Ectodermal cell (in vitro differentiated cells): ENCODE measurements around the gene MED9.

Experiments
- H3K27ac ChIP-seq: 2 replicates; pipeline ENCODE4 v1.7.0; 2013; ENCODE audit warnings: mild to moderate bottlenecking, low read depth, low read length; ENCODE audit not compliant: insufficient read depth, poor library complexity, severe bottlenecking
- H3K27me3 ChIP-seq: 2 replicates; pipeline ENCODE4 v1.7.0; 2013; ENCODE audit warnings: mild to moderate bottlenecking, low read length; ENCODE audit not compliant: insufficient read depth, control insufficient read depth, poor library complexity, severe bottlenecking
- H3K36me3 ChIP-seq: one replicate; pipeline ENCODE4 v1.7.0; 2013; ENCODE audit warnings: low read length; ENCODE audit not compliant: control insufficient read depth, insufficient read depth
- H3K4me1 ChIP-seq: one replicate; pipeline ENCODE4 v1.7.0; 2013; ENCODE audit warnings: low read length; ENCODE audit not compliant: control insufficient read depth, insufficient read depth
- H3K4me3 ChIP-seq: 2 replicates; pipeline ENCODE4 v1.7.0; 2013; ENCODE audit warnings: low read depth, low read length, control low read depth; ENCODE audit not compliant: insufficient read depth
- H3K9me3 ChIP-seq: 2 replicates; pipeline ENCODE4 v1.7.0; 2013; ENCODE audit warnings: mild to moderate bottlenecking, low read length, moderate library complexity; ENCODE audit not compliant: control insufficient read depth
- WGBS, 2 experiments: methylation state at CpG; one replicate each; pipeline ENCODE4 v1.1.7; 2013; ENCODE audit warnings: missing lambda C conversion rate in 2 of 2; 5-methylcytosine and 5-hydroxymethylcytosine counted together

Gene MED9

GRCh38 chr17:17509601-17510425 lies 33.0 kb downstream of the MED9 start:
- Histone ChIP-seq H3K4me3 (no peak overlapping the region), H3K4me1 (peaks cover 13% of the 10 kb centered on the region), H3K27me3 (no peaks in the 10 kb centered on the region), H3K9me3 (no peaks in the 10 kb centered on the region), H3K27ac (no peak overlapping the region), H3K36me3 (no peaks in the 10 kb centered on the region)
- WGBS, 2 experiments, result 93 to 94% methylated on average over 21 of the region's 21 CpGs

GRCh38 chr17:17510456-17511292 lies 33.9 kb downstream of the MED9 start:
- Histone ChIP-seq H3K4me1 (peaks cover 22% of the 10 kb centered on the region), H3K4me3 (no peak overlapping the region), H3K9me3 (no peaks in the 10 kb centered on the region), H3K27ac (no peak overlapping the region), H3K27me3 (no peaks in the 10 kb centered on the region), H3K36me3 (no peaks in the 10 kb centered on the region)
- 90 to 94% methylated on average over 20 of the region's 20 CpGs for WGBS, 2 experiments

GRCh38 chr17:17511293-17511741 lies 34.5 kb downstream of the MED9 start:
- H3K27ac ChIP-seq, result no peak overlapping the region
- H3K27me3 ChIP-seq, result no peaks in the 10 kb centered on the region
- H3K36me3 ChIP-seq, result no peaks in the 10 kb centered on the region
- WGBS, 2 experiments, result 91 to 95% methylated on average over 12 of the region's 12 CpGs
- no peaks in the 10 kb centered on the region for H3K9me3 ChIP-seq
- H3K4me3 ChIP-seq, result no peak overlapping the region
- peaks cover 21% of the 10 kb centered on the region for H3K4me1 ChIP-seq

GRCh38 chr17:17511881-17512858 lies 35.4 kb downstream of the MED9 start:
- WGBS, 2 experiments, result 92 to 93% methylated on average over 29 of the region's 29 CpGs
- peaks cover 15% of the 10 kb centered on the region for H3K4me1 ChIP-seq
- no peak overlapping the region for H3K27ac ChIP-seq
- H3K4me3 ChIP-seq, result no peak overlapping the region
- H3K27me3 ChIP-seq, result no peaks in the 10 kb centered on the region
- H3K36me3 ChIP-seq, result no peaks in the 10 kb centered on the region
- H3K9me3 ChIP-seq, result no peaks in the 10 kb centered on the region

GRCh38 chr17:17512866-17513265 lies 36.1 kb downstream of the MED9 start:
- no peak overlapping the region for H3K27ac ChIP-seq
- peaks cover 15% of the 10 kb centered on the region for H3K4me1 ChIP-seq
- no peaks in the 10 kb centered on the region for H3K36me3 ChIP-seq
- 92 to 95% methylated on average over 5 of the region's 5 CpGs for WGBS, 2 experiments
- no peak overlapping the region for H3K4me3 ChIP-seq
- H3K9me3 ChIP-seq, result no peaks in the 10 kb centered on the region
- no peaks in the 10 kb centered on the region for H3K27me3 ChIP-seq

- 94 to 98% methylated on average over 7 of the region's 7 CpGs for WGBS, 2 experiments
- Histone ChIP-seq H3K27ac (no peak overlapping the region), H3K9me3 (no peaks in the 10 kb centered on the region), H3K4me3 (no peak overlapping the region), H3K36me3 (no peaks in the 10 kb centered on the region), H3K27me3 (no peaks in the 10 kb centered on the region), H3K4me1 (peaks cover 15% of the 10 kb centered on the region)
These were observed 36.8 kb downstream of the MED9 start for GRCh38 chr17:17513626-17514025.

GRCh38 chr17:17514361-17514992 lies 37.7 kb downstream of the MED9 start:
- no peak overlapping the region for H3K27ac ChIP-seq

GRCh38 chr17:17514993-17515933 lies 38.5 kb downstream of the MED9 start:
- Histone ChIP-seq H3K4me1 (peaks cover 15% of the 10 kb centered on the region), H3K27me3 (no peaks in the 10 kb centered on the region), H3K4me3 (no peak overlapping the region)

More at GRCh38 chr17:17514361-17514992, 37.7 kb downstream of the MED9 start:
- Histone ChIP-seq H3K4me1 (peaks cover 15% of the 10 kb centered on the region), H3K9me3 (no peaks in the 10 kb centered on the region), H3K4me3 (no peak overlapping the region), H3K27me3 (no peaks in the 10 kb centered on the region), H3K36me3 (no peaks in the 10 kb centered on the region)
- WGBS, 2 experiments, result 87% methylated on average over 16 of the region's 16 CpGs

More at GRCh38 chr17:17514993-17515933, 38.5 kb downstream of the MED9 start:
- 55 to 60% methylated on average over 21 of the region's 21 CpGs for WGBS, 2 experiments
- H3K27ac ChIP-seq, result no peak overlapping the region
- H3K9me3 ChIP-seq, result no peaks in the 10 kb centered on the region
- no peaks in the 10 kb centered on the region for H3K36me3 ChIP-seq
